ENCODE data around the gene EFNA1. TPM values are rescaled to one million over a fixed set of nuclear protein-coding genes. Genes with fewer than 3 reads are reported as not detected.
"Not testable (repeated sequence)": the region's sequence is repeated elsewhere in the genome, so short reads cannot be mapped to it uniquely, and the experiment has no call there.

Gene EFNA1
- total RNA-seq, 1 donor from 2014 or later, result not detected

GRCh38 chr1:155139895-155140629 is 12.4 kb downstream of the EFNA1 start, which contains the start of gene DPM3:
DPM3 (minus strand) TSS chr1:155140531; CDS start chr1:155140240, 291 bp downstream.
- intact Hi-C loops (cut with micrococcal nuclease), result loop anchor here (1.0 to 5.0 kb wide), 6 partner anchors 32 to 914 kb away; partner anchors contain the start of genes EFNA4, FLAD1, LAMTOR2 and RUSC1

DNA sequence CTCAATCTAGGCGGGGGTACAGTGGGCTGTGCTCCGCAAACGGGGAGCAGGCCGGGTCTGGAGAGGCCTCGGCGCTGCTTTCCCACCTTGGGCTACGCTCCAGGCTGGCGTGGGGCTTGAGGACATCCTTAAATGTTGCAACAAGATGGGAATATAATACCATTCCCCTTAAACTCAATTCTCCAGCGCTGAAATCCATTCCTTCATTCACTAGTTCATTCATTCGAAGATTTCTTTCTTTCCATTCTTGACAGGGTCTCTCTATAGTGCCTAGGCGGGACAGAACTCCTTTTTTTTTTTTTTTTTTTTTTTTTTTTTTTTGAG is 12.9 kb downstream of the EFNA1 start:
- intact Hi-C loops (cut with micrococcal nuclease), result loop anchor here (1.0 kb wide), 5 partner anchors 32 to 914 kb away; partner anchors contain the start of genes EFNA4, FLAD1 and LAMTOR2

DNA sequence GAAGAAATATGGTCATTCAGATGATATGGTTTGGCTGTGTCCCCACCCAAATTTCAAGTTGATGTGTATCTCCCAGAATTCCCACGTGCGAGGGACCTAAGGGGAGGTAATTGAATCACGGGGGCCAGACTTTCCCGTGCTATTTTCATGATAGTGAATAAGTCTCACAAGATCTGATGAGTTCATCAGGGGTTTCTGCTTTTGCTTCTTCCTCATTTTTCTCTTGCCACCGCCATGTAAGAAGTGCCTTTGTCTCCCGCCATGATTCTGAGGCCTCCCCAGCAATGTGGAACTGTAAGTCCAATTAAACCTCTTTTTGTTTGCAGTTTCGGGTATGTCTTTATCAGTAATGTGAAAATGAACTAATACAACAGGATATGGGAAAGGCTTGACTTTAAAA is 14.1 kb downstream of the EFNA1 start:
- intact Hi-C loops (cut with micrococcal nuclease), result no loop called here

DNA sequence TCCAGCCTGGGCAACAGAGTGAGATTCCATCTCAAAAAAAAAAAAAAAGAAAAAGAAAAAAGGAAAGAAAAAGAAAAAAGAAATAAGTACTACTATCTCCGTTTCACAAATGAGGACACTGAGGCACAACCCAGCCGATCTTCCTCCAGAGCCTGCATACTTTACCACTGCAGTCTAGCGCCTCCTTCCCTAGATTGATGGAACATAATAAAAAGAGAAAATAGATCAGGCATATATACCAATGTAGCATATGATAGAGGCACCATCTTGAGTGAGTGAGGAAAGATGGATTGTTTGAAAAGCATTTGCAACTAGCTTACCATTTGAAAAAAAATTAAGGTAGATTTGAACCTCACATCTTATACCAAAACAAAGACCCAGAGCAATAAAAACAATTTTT is 17.8 kb downstream of the EFNA1 start:
- intact Hi-C loops (cut with micrococcal nuclease), result no loop called here

GRCh38 chr1:155155996-155156643 is 28.4 kb downstream of the EFNA1 start:
- intact Hi-C loops (cut with micrococcal nuclease), result not testable (repeated sequence)

DNA sequence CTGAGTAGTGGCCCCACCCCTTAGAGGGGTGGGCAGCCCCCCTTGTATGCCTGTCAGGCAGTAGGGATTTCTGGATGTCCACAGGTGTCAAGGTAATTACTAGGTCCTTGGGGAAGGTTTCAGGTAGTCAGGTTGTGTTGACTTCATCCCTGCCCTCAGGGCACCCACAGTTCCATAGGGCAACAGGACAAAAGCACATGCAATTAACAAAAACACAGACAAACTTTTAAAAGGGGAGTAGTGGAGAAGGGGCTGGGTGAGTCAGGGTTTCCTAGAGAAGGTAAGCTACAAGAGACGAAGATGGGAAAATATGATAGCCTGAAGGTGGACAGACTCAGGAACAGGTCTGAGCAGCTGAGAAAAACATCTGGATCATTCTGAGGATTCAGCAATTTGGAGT is 31.3 kb downstream of the EFNA1 start:
- intact Hi-C loops (cut with micrococcal nuclease), result no loop called here

GRCh38 chr1:155160128-155160527 is 32.5 kb downstream of the EFNA1 start:
- intact Hi-C loops (cut with micrococcal nuclease), result no loop called here

- intact Hi-C loops (cut with micrococcal nuclease), result not testable (repeated sequence)
These were observed 35.0 kb downstream of the EFNA1 start for GRCh38 chr1:155162631-155163030.

- intact Hi-C loops (cut with micrococcal nuclease), result not testable (repeated sequence)
These were observed 36.1 kb downstream of the EFNA1 start for GRCh38 chr1:155163785-155164184.

DNA sequence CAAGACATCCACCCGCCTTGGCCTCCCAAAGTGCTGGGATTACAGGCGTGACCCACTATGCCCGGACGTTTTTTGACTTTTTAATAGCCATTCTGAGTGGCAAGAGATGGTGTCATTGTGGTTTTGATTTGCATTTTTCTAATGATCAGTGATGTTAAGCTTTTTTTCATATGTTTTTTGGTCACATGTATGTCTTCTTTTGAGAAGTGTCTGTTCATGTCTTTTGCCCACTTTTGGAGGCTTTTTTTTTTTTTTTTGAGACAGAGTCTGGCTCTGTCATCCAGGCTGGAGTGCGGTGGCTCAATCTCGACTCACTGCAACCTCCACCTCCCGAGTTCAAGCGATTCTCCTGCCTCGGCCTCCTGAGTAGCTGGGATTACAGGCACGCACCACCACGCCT is 36.9 kb downstream of the EFNA1 start:
- intact Hi-C loops (cut with micrococcal nuclease), result loop anchor here (5.0 kb wide), 2 partner anchors 117 to 687 kb away; no protein-coding TSS in a partner anchor

GRCh38 chr1:155166051-155166470 is 38.4 kb downstream of the EFNA1 start:
- intact Hi-C loops (cut with micrococcal nuclease), result loop anchor here (5.0 kb wide), 2 partner anchors 119 to 689 kb away; no protein-coding TSS in a partner anchor

DNA sequence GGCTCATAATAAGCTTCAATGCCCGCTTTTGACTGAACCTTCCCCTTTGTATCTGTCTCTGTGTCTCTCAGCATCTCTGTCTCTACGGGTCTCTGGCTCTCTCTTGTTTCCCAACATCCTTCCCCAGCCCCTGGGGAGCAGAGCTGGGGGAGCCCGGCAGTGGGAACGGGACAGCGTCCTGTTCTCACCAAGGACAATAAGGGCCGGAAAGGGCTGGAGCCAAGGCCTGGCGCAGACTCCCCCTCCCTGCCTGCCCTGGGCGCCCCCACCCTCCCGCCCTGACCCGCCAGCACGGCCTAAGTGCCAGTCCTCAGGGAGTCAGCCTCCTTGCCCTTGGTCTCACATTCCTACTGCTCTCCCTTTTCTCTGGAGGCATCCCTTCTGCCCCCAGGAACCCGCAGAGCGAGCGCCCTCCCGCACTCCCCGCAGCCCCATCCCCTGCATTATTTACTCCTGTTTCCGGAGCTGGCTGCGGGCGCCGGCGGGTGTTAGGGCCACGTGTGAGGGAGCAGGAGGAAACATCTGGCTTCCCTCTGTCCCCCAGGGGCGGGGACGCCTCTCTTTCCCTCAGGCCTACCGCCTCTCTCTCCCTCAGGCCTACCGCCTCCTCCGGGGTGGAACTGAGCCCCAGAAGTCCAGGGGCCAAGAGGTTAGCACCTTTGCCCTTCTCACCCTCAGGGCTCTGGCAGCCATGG is 38.9 kb downstream of the EFNA1 start:
- intact Hi-C loops (cut with micrococcal nuclease), result loop anchor here (1.0 to 5.0 kb wide), 4 partner anchors 75 to 689 kb away; partner anchors contain the start of gene EFNA4

GRCh38 chr1:155167166-155168104 is 39.8 kb downstream of the EFNA1 start:
- intact Hi-C loops (cut with micrococcal nuclease), result loop anchor here (1.0 to 5.0 kb wide), 6 partner anchors 33 to 690 kb away; partner anchors contain the start of genes EFNA4 and SLC50A1

GRCh38 chr1:155168105-155168445 is 40.4 kb downstream of the EFNA1 start:
- intact Hi-C loops (cut with micrococcal nuclease), result loop anchor here (1.0 to 5.0 kb wide), 4 partner anchors 33 to 691 kb away; partner anchors contain the start of gene SLC50A1

DNA sequence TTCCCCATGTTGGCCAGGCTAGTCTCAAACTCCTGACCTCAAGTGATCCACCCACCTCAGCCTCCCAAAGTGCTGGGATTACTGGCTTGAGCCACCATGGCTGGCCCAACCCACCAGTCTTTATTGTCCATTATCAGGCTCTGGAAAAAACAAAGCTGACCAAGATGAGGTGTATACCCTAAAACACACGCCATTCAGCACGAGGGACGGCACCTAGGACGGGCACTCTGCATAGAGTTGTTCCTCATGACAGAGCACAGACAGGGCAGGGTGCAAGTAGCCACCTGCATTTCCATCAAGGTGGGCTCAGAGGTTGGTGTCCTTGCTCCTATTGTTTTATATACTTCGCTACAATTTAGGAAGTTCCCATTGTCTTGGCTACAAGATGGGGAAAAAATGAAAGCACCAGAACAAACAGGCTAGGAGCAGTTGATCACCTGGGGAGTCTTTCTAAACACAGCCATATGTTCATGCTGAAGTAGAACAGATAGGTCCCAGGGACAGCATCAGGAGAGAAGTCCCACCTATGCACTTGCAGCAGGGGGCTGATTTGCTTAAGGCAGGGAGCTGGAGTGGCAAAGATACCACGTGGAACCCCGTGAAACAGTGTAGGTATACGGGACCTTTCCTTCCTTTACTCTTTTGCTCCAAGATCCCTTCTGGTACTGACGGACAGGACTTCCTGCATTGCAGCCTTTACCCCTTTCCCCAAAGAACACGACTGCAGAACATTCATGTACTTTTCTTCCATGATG is 41.0 kb downstream of the EFNA1 start:
- intact Hi-C loops (cut with micrococcal nuclease), result loop anchor here (1.0 to 5.0 kb wide), 4 partner anchors 34 to 691 kb away; partner anchors contain the start of gene SLC50A1

- intact Hi-C loops (cut with micrococcal nuclease), result loop anchor here (2.0 to 5.0 kb wide), 3 partner anchors 35 to 692 kb away; partner anchors contain the start of gene SLC50A1
These were observed 41.9 kb downstream of the EFNA1 start for GRCh38 chr1:155169541-155169940.

DNA sequence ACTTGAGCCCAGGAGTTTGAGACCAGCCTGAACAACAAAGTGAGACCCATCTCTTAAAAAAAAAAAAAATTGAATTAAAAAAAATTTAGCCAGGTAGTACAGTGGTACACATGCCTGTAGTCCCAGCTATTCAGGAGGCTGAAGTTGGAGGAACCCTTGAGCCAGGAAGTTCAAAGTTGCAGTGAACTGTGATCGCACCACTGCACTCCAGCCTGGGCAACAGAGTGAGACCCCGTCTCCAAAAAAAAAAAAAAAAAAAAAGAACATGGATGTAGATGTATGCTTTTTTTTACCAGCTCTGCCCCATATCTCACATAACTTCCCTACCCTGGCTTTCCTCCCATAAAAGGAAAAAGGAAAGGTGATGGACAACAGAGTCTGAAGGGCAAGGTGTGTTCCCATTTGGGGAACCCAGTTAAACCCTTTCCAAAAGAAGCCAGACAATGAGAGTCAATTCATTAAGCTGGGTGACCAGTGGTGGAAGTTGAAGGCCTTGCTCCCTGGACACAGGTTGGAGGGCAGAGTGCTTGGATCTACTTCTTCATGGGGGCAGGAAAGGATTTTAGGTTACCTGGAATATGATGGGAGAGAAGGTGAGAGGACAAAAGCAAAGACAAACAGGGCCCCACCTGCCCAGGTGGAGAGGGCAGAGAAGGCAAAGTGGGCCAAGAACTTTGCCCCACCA is 42.6 kb downstream of the EFNA1 start:
- intact Hi-C loops (cut with micrococcal nuclease), result loop anchor here (5.0 kb wide), 4 partner anchors 168 to 613 kb away; partner anchors contain the start of genes CKS1B, SHC1, UBE2Q1 and ZBTB7B

GRCh38 chr1:155170806-155171205 is 43.1 kb downstream of the EFNA1 start:
- intact Hi-C loops (cut with micrococcal nuclease), result loop anchor here (5.0 kb wide), 4 partner anchors 169 to 614 kb away; partner anchors contain the start of genes CKS1B, SHC1, UBE2Q1 and ZBTB7B
